Prostate gland (tissue), 2 donors: ENCODE results near the gene HMX3. TPM values are rescaled to one million over a fixed set of nuclear protein-coding genes. Genes with fewer than 3 reads are reported as not detected.

Experiments
- DNase-seq: peaks from one replicate; pipeline ENCODE4 v3.0.0-alpha.2; 2019; ENCODE audit warnings: low spot score
- H3K27ac ChIP-seq, 2 donors: fragments of 200-600 bp; sonication (generic); 2 replicates each; pipeline ENCODE4 v1.5.1; 2017 to 2019
- H3K27me3 ChIP-seq: fragments of 200-600 bp; sonication (generic); replicated peaks from 2 replicates; pipeline ENCODE4 v1.5.1; 2019; ENCODE audit not compliant: insufficient read depth
- H3K36me3 ChIP-seq, 2 donors: fragments of 200-600 bp; sonication (generic); 1 replicate in 1 of 2; 2 replicates in 1 of 2; pipeline versions ENCODE4 v1.5.1 to v1.8.1; 2017 to 2019
- H3K4me1 ChIP-seq: fragments of 200-600 bp; sonication (generic); replicated peaks from 2 replicates; pipeline ENCODE4 v1.5.1; 2019
- H3K4me3 ChIP-seq, 2 donors: fragments of 200-600 bp; sonication (generic); 2 replicates each; pipeline ENCODE4 v1.5.1; 2017 to 2019
- H3K9me3 ChIP-seq: fragments of 200-600 bp; sonication (generic); 2 replicates; pipeline ENCODE4 v1.5.1; 2017
- CTCF ChIP-seq, 4 experiments: fragments of 200-600 bp in 2 of 4; fragments of 450-650 bp in 2 of 4; sonication (generic) in 2 of 4; IDR thresholded peaks; 1 replicate in 3 of 4; 2 replicates in 1 of 4; pipeline ENCODE4 v1.5.1; 2016 to 2019; ENCODE audit warnings: antibody characterized with exemption in 4 of 4, mild to moderate bottlenecking in 2 of 4, moderate library complexity in 2 of 4
- POLR2A ChIP-seq: fragments of 450-650 bp; IDR thresholded peaks from one replicate; pipeline ENCODE4 v1.6.1; 2016; ENCODE audit warnings: antibody characterized with exemption, mild to moderate bottlenecking
- POLR2AphosphoS5 ChIP-seq: sonication (generic); formaldehyde crosslinking; IDR thresholded peaks from one replicate; pipeline ENCODE4 v1.6.1; 2017; ENCODE audit warnings: antibody characterized with exemption
- WGBS: methylation state at CpG from one replicate; pipeline ENCODE4 v1.1.5; 2018; 5-methylcytosine and 5-hydroxymethylcytosine counted together
- intact Hi-C: fragments of 100-400 bp; cut with DNase I; formaldehyde crosslinking; loops from one replicate; pipeline ENCODE4 v1.14.2; 2022
- total RNA-seq, 2 donors: library from RNA; depleted of rRNA; stranded (reverse); fragments of >200 nt; gene quantifications; one replicate each; pipeline ENCODE4 v1.1.0, GENCODE V29; 2016

HMX3 gene
- total RNA-seq, 2 donors from 2014 or later = not detected

DNA sequence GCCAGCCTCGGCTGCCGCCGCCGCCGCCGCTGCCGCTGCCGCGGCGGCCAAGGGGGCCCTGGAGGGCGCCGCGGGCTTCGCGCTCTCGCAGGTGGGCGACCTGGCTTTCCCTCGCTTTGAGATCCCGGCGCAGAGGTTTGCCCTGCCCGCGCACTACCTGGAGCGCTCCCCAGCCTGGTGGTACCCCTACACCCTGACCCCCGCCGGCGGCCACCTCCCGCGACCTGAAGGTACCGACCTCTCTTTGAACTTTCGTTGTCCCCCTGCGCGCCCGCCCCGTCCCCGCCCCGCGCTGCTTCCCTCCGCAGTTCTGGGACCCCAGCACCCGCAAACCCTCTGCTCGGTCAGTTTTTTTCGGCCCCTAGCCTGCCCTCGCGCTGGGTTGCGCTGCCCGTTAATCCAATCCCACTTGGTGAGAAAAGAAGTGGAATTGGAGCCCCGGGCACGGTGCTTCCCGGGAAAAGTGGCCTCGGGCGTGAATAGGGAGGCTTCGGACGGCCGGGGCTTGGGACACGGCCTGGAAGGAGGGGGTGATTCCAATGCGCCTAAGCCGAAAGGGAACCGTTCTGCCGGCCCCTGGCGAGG lies 543 bp downstream of the HMX3 start:
- Histone ChIP-seq H3K9me3 (no peaks in the 10 kb centered on the region), H3K27me3 (peaks cover 74% of the 10 kb centered on the region), H3K4me3 (peak overlapping the region; percentile 11 to 13), H3K4me1 (peaks cover 9% of the 10 kb centered on the region), H3K27ac (no peak overlapping the region), H3K36me3 (no peaks in the 10 kb centered on the region)
- intact Hi-C loops = no loop called here
- no peak for TF ChIP-seq CTCF (IDR thresholded peaks at IDR 0.05)
- TF ChIP-seq POLR2AphosphoS5 = no peak
- TF ChIP-seq POLR2A = no peak
- DNase-seq = no peak
- 2% methylated on average over 43 of the region's 59 CpGs for WGBS

GRCh38 chr10:123136806-123137642 lies 1.3 kb downstream of the HMX3 start:
- Histone ChIP-seq H3K27me3 (peaks cover 80% of the 10 kb centered on the region), H3K4me1 (peaks cover 9% of the 10 kb centered on the region), H3K4me3 (no peak overlapping the region), H3K36me3 (no peaks in the 10 kb centered on the region), H3K27ac (no peak overlapping the region), H3K9me3 (no peaks in the 10 kb centered on the region)
- TF ChIP-seq POLR2AphosphoS5 (no peak), CTCF (IDR thresholded peaks at IDR 0.05) (no peak), POLR2A (no peak)
- DNase-seq = no peak
- 4% methylated on average over 61 of the region's 83 CpGs for WGBS
- intact Hi-C loops = no loop called here

GRCh38 chr10:123139165-123139520 lies 3.4 kb downstream of the HMX3 start:
- Histone ChIP-seq H3K27ac (no peak overlapping the region), H3K27me3 (peaks cover 91% of the 10 kb centered on the region), H3K4me1 (peaks cover 5% of the 10 kb centered on the region), H3K9me3 (no peaks in the 10 kb centered on the region), H3K4me3 (no peak overlapping the region), H3K36me3 (no peaks in the 10 kb centered on the region)
- no peak for TF ChIP-seq POLR2A
- no peak for TF ChIP-seq POLR2AphosphoS5
- WGBS = 8% methylated on average over 7 of the region's 7 CpGs
- DNase-seq = no peak
- intact Hi-C loops = no loop called here

GRCh38 chr10:123139521-123140163 lies 3.9 kb downstream of the HMX3 start:
- intact Hi-C loops = loop anchor here (10.0 kb wide), 1 partner anchor 1265 kb away; no protein-coding TSS in a partner anchor
- 3% methylated on average over 32 of the region's 32 CpGs for WGBS
- TF ChIP-seq POLR2AphosphoS5 (no peak), POLR2A (no peak), CTCF (IDR thresholded peaks at IDR 0.05) (no peak)
- no peaks in the 10 kb centered on the region for H3K9me3 ChIP-seq
- DNase-seq = no peak
- H3K36me3 ChIP-seq = no peaks in the 10 kb centered on the region
- H3K27me3 ChIP-seq = peaks cover 91% of the 10 kb centered on the region
- no peak overlapping the region for H3K4me3 ChIP-seq
- H3K4me1 ChIP-seq = peaks cover 5% of the 10 kb centered on the region
- no peak overlapping the region for H3K27ac ChIP-seq

DNA sequence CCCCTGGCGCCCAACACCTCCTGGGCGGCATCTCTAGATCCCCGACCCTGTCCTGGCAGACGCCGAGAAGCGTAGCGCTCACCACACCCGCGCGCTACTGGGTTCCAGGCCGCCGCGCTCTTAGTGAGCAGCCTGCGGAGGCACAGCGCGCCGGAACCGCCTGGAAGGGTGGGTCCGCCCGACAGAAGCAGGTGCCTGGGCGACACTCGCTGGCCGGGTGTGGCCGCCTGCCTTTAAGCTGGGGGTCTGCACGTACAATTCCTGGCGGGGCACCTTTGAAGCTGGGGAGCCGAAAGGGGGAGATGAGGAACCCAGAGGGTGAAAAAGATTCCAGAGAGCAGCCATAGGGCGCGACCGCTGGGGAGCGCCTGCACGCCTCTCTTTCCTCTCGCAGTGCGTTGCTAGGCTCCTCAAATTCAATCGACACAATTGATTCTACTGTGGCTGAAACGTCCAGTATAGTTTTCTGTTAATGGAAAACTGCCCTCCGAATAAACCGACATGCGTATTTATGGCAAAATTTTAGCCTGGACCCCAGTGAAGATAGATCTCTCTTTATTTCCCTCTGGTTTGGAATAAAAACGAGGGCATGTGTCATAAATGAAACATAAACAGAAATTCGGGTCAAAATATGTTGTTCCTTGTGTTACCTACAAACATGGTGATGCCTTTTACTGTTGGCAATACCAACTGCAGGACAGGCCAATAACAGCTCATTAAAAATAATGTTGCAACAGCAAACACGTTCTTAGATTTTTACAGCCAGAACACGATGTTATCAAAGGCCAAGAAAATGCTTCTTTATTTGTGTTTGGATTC lies 4.6 kb downstream of the HMX3 start:
- Histone ChIP-seq H3K36me3 (no peaks in the 10 kb centered on the region), H3K27ac (no peak overlapping the region), H3K4me3 (no peak overlapping the region), H3K9me3 (no peaks in the 10 kb centered on the region), H3K4me1 (peaks cover 5% of the 10 kb centered on the region), H3K27me3 (peaks cover 91% of the 10 kb centered on the region)
- 5% methylated on average over 24 of the region's 43 CpGs for WGBS
- TF ChIP-seq POLR2AphosphoS5 = peak; percentile 74
- no peak for TF ChIP-seq CTCF (IDR thresholded peaks at IDR 0.05)
- intact Hi-C loops = loop anchor here (10.0 kb wide), 1 partner anchor 1264 kb away; no protein-coding TSS in a partner anchor
- no peak for DNase-seq
